WTC11 (cell line): ENCODE results near the gene ZNF140. TPM values are rescaled to one million over a fixed set of nuclear protein-coding genes. Genes with fewer than 3 reads are reported as not detected.

Experiments
- AFF4 ChIP-seq: sonication (generic); formaldehyde crosslinking; IDR thresholded peaks from 2 replicates; pipeline ENCODE4 v1.8.1; 2023; ENCODE audit warnings: mild to moderate bottlenecking, missing genetic modification reagents, borderline replicate concordance
- AR ChIP-seq: fragments of 250-450 bp; sonication (Bioruptor Pico); IDR thresholded peaks from 2 replicates; pipeline ENCODE4 v1.9.0; 2021; ENCODE audit warnings: mild to moderate bottlenecking
- ATF1 ChIP-seq: sonication (generic); formaldehyde crosslinking; IDR thresholded peaks from 2 replicates; pipeline ENCODE4 v1.8.1; 2023; ENCODE audit warnings: mild to moderate bottlenecking, moderate library complexity, missing genetic modification reagents
- CDX4 ChIP-seq: fragments of 250-450 bp; sonication (Bioruptor Pico); IDR thresholded peaks from 2 replicates; pipeline ENCODE4 v1.9.0; 2021; ENCODE audit warnings: moderate library complexity, mild to moderate bottlenecking, inconsistent platforms, borderline replicate concordance
- CREM ChIP-seq: sonication (generic); formaldehyde crosslinking; IDR thresholded peaks from 2 replicates; pipeline ENCODE4 v1.8.1; 2022; ENCODE audit warnings: mild to moderate bottlenecking, missing genetic modification reagents, moderate library complexity
- ERG ChIP-seq: fragments of 250-450 bp; sonication (Bioruptor Pico); IDR thresholded peaks from 2 replicates; pipeline ENCODE4 v1.8.0; 2021; ENCODE audit warnings: mild to moderate bottlenecking
- ESRRA ChIP-seq: sonication (generic); formaldehyde crosslinking; IDR thresholded peaks from 2 replicates; pipeline ENCODE4 v1.8.1; 2022; ENCODE audit warnings: mild to moderate bottlenecking, missing genetic modification reagents, borderline replicate concordance
- IRF1 ChIP-seq: sonication (generic); formaldehyde crosslinking; IDR thresholded peaks from 2 replicates; pipeline ENCODE4 v1.8.0; 2023; ENCODE audit warnings: missing genetic modification reagents
- IRF2 ChIP-seq: sonication (generic); formaldehyde crosslinking; IDR thresholded peaks from 2 replicates; pipeline ENCODE4 v1.8.0; 2022; ENCODE audit warnings: low read depth, missing genetic modification reagents, borderline replicate concordance
- JAZF1 ChIP-seq: fragments of 250-450 bp; sonication (Bioruptor Pico); IDR thresholded peaks from 2 replicates; pipeline ENCODE4 v1.9.0; 2021; ENCODE audit warnings: moderate library complexity, mild to moderate bottlenecking, inconsistent platforms
- JUN ChIP-seq: sonication (generic); formaldehyde crosslinking; IDR thresholded peaks from 2 replicates; pipeline ENCODE4 v1.8.0; 2023; ENCODE audit warnings: mild to moderate bottlenecking, missing genetic modification reagents
- MAX ChIP-seq: sonication (generic); formaldehyde crosslinking; IDR thresholded peaks from 2 replicates; pipeline ENCODE4 v1.8.0; 2022; ENCODE audit warnings: mild to moderate bottlenecking, missing genetic modification reagents
- SP1 ChIP-seq: sonication (generic); formaldehyde crosslinking; conservative IDR thresholded peaks from 2 replicates; pipeline ENCODE4 v1.8.1; 2022; ENCODE audit warnings: missing genetic modification reagents
- STAT6 ChIP-seq: sonication (generic); formaldehyde crosslinking; conservative IDR thresholded peaks from 2 replicates; pipeline ENCODE4 v1.8.1; 2023; ENCODE audit warnings: mild to moderate bottlenecking, low read depth, missing genetic modification reagents, moderate library complexity
- TCF7 ChIP-seq: sonication (generic); formaldehyde crosslinking; IDR thresholded peaks from 2 replicates; pipeline ENCODE4 v1.8.0; 2022; ENCODE audit warnings: mild to moderate bottlenecking, low read depth, missing genetic modification reagents, moderate library complexity
- TEAD1 ChIP-seq: sonication (generic); formaldehyde crosslinking; IDR thresholded peaks from 2 replicates; pipeline ENCODE4 v1.8.0; 2022; ENCODE audit warnings: mild to moderate bottlenecking, missing genetic modification reagents
- ZNF121 ChIP-seq: sonication (generic); formaldehyde crosslinking; IDR thresholded peaks from 2 replicates; pipeline ENCODE4 v1.8.0; 2023; ENCODE audit warnings: missing genetic modification reagents
- ZNF423 ChIP-seq: fragments of 250-450 bp; sonication (Bioruptor Pico); IDR thresholded peaks from 2 replicates; pipeline ENCODE4 v2.1.2; 2022; ENCODE audit warnings: mild to moderate bottlenecking, moderate library complexity
- total RNA-seq: library from RNA; stranded (reverse); gene quantifications from 3 replicates; pipeline ENCODE4 v1.2.3, GENCODE V29; 2021
- TF ChIP-seq, protein P1 (sequence below): sonication (generic); formaldehyde crosslinking; IDR thresholded peaks from 2 replicates; pipeline ENCODE4 v1.8.1; 2022; ENCODE audit warnings: low read depth, mild to moderate bottlenecking, moderate library complexity, missing genetic modification reagents, borderline replicate concordance
- TF ChIP-seq, protein P2 (sequence below): sonication (generic); formaldehyde crosslinking; IDR thresholded peaks from 2 replicates; pipeline ENCODE4 v1.8.1; 2022; ENCODE audit warnings: mild to moderate bottlenecking, missing genetic modification reagents, moderate library complexity, borderline replicate concordance
- TF ChIP-seq, protein P3 (sequence below): sonication (generic); formaldehyde crosslinking; IDR thresholded peaks from 2 replicates; pipeline ENCODE4 v1.8.1; 2023; ENCODE audit warnings: mild to moderate bottlenecking, missing genetic modification reagents

Gene ZNF140
- total RNA-seq, 1 experiment from 2014 or later: 10.3 TPM

DNA sequence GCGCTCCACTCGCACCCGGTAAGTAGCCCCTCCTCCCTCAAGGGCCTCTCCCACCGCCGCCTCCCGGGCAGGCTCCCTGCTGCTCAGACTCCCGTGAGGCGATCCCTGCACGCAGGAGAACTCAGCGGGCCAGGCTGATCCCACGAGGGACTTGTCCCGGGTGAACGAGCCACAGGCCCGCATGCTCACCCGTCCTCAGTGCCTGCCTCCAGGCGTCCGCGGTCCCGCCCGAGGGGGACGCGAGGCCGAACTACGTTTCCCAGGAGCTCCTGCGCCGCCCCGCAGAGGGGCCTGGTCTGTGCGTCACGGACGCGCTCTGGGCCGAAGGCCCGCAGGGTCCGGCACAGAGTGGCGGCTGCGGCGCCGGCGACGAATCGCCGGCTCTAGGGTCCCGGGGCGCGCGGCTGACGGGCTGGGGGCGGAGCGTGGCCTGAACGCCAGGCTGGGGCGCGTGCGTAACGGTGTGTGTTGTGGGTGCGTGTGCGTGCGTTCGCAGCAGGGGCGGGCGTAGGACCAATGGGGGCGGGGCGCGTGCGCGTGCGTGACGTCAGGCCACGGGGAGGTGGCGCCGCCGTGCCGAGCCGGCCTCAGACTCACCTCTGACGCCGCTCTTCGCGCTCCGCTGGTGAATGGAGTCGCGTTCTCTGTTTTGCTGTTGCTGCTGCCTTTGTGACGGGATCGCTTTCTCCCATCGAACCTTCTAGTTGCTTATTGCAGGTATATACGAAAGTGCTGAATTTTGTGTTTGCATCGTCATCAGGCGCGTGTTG is 49.5 kb downstream of the ZNF140 start, which contains the start of the genes ZNF10 and ZNF891 (continued):
- TF ChIP-seq AFF4 (CRISPR knock-in tag): no peak
- TF ChIP-seq CDX4 (CRISPR knock-in tag): no peak
- TF ChIP-seq, protein P1, sequence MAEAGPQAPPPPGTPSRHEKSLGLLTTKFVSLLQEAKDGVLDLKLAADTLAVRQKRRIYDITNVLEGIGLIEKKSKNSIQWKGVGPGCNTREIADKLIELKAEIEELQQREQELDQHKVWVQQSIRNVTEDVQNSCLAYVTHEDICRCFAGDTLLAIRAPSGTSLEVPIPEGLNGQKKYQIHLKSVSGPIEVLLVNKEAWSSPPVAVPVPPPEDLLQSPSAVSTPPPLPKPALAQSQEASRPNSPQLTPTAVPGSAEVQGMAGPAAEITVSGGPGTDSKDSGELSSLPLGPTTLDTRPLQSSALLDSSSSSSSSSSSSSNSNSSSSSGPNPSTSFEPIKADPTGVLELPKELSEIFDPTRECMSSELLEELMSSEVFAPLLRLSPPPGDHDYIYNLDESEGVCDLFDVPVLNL (CRISPR knock-in tag): no peak
- TF ChIP-seq SP1: peak; percentile 97
- peak; percentile 91 for TF ChIP-seq MAX (CRISPR knock-in tag)
- TF ChIP-seq ESRRA (CRISPR knock-in tag): peak; percentile 54; the same call in 1 of the 2 replicates
- no peak for TF ChIP-seq STAT6
- TF ChIP-seq, protein P2, sequence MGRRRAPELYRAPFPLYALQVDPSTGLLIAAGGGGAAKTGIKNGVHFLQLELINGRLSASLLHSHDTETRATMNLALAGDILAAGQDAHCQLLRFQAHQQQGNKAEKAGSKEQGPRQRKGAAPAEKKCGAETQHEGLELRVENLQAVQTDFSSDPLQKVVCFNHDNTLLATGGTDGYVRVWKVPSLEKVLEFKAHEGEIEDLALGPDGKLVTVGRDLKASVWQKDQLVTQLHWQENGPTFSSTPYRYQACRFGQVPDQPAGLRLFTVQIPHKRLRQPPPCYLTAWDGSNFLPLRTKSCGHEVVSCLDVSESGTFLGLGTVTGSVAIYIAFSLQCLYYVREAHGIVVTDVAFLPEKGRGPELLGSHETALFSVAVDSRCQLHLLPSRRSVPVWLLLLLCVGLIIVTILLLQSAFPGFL (CRISPR knock-in tag): no peak
- TF ChIP-seq JUN (CRISPR knock-in tag): peak; percentile 31; the same call in 1 of the 2 replicates
- peak; percentile 58; the same call in 1 of the 2 replicates for TF ChIP-seq IRF1
- TF ChIP-seq ERG: no peak
- TF ChIP-seq TCF7: no peak
- no peak for TF ChIP-seq AR (CRISPR knock-in tag)
- peak; percentile 93 for TF ChIP-seq CREM (CRISPR knock-in tag)
- no peak; the same call in 1 of the 2 replicates for TF ChIP-seq ATF1 (CRISPR knock-in tag)
- TF ChIP-seq JAZF1 (CRISPR knock-in tag): no peak
- TF ChIP-seq, protein P3, sequence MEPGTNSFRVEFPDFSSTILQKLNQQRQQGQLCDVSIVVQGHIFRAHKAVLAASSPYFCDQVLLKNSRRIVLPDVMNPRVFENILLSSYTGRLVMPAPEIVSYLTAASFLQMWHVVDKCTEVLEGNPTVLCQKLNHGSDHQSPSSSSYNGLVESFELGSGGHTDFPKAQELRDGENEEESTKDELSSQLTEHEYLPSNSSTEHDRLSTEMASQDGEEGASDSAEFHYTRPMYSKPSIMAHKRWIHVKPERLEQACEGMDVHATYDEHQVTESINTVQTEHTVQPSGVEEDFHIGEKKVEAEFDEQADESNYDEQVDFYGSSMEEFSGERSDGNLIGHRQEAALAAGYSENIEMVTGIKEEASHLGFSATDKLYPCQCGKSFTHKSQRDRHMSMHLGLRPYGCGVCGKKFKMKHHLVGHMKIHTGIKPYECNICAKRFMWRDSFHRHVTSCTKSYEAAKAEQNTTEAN (CRISPR knock-in tag): no peak; the same call in 1 of the 2 replicates
- TF ChIP-seq ZNF121 (CRISPR knock-in tag): no peak
- no peak for TF ChIP-seq IRF2 (CRISPR knock-in tag)
- TF ChIP-seq TEAD1: peak; percentile 73
- peak; percentile 38; the same call in 1 of the 2 replicates for TF ChIP-seq ZNF423 (CRISPR knock-in tag)
